Activated T-helper 2 cell treated with anti-CD3 and anti-CD28 coated beads, Interferon-gamma antibody, Interleukin-2, Interleukin-4, amounts not matched to agents 10 μg/mL and 5 μg/mL and 100 μg/mL, durations not matched to agents 14 hours and 24 hours and 36 hours (primary cell): ENCODE results near the gene KSR1. TPM values are rescaled to one million over a fixed set of nuclear protein-coding genes. Genes with fewer than 3 reads are reported as not detected.
"Not testable (repeated sequence)": the region's sequence is repeated elsewhere in the genome, so short reads cannot be mapped to it uniquely, and the experiment has no call there.

Experiments
- DNase-seq: peaks from one replicate; pipeline ENCODE4 v3.0.0; 2021; ENCODE audit warnings: low spot score
- H3K27ac Mint-ChIP-seq: one replicate; pipeline ENCODE4 v1.8.0; 2021; ENCODE audit warnings: mixed read lengths
- H3K27me3 Mint-ChIP-seq: one replicate; pipeline ENCODE4 v1.8.0; 2021; ENCODE audit warnings: low read depth, mixed read lengths
- H3K36me3 Mint-ChIP-seq: one replicate; pipeline ENCODE4 v1.8.0; 2021; ENCODE audit warnings: low read depth, mixed read lengths
- H3K4me1 Mint-ChIP-seq: one replicate; pipeline ENCODE4 v1.8.0; 2021; ENCODE audit warnings: low read depth, mixed read lengths
- H3K4me3 Mint-ChIP-seq: one replicate; pipeline ENCODE4 v1.8.0; 2021; ENCODE audit warnings: low read depth, mild to moderate bottlenecking, moderate library complexity, mixed read lengths
- H3K9me3 Mint-ChIP-seq: one replicate; pipeline ENCODE4 v1.8.0; 2021; ENCODE audit warnings: mixed read lengths
- intact Hi-C: fragments of 100-400 bp; cut with micrococcal nuclease; formaldehyde crosslinking; loops from one replicate; pipeline ENCODE4 v1.15.1; 2023
- total RNA-seq: library from RNA; stranded (reverse); gene quantifications from 2 replicates; pipeline ENCODE4 v1.2.3, GENCODE V29; 2022

Gene KSR1
- total RNA-seq, 1 donor from 2014 or later = 96.5 TPM

- H3K36me3 Mint-ChIP-seq = peaks cover 29% of the 10 kb centered on the region
Observed at GRCh38 chr17:27630607-27631410, 174.6 kb downstream of the KSR1 start, which contains the start of gene LGALS9. Gene LGALS9, plus strand, starts transcription at chr17:27631188. Its CDS starts 78 bp downstream, at chr17:27631266.

GRCh38 chr17:27631411-27631760, 175.1 kb downstream of the KSR1 start:
- no peaks in the 10 kb centered on the region for H3K9me3 Mint-ChIP-seq
- H3K36me3 Mint-ChIP-seq = peaks cover 25% of the 10 kb centered on the region
- peak overlapping the region; percentile 83 for H3K27ac Mint-ChIP-seq
- H3K27me3 Mint-ChIP-seq = no peaks in the 10 kb centered on the region
- H3K4me1 Mint-ChIP-seq = peaks cover 48% of the 10 kb centered on the region
- intact Hi-C loops = no loop called here
- H3K4me3 Mint-ChIP-seq = peak overlapping the region; percentile 91
- DNase-seq = no peak

More at GRCh38 chr17:27630607-27631410, 174.6 kb downstream of the KSR1 start, which contains the start of gene LGALS9:
- Mint-ChIP-seq H3K9me3 (no peaks in the 10 kb centered on the region), H3K27me3 (no peaks in the 10 kb centered on the region), H3K4me1 (peaks cover 48% of the 10 kb centered on the region), H3K4me3 (peak within 1 kb of the TSS; percentile 91), H3K27ac (peak within 1 kb of the TSS; percentile 83)
- intact Hi-C loops = no loop called here
- peak; percentile 25 for DNase-seq

- DNase-seq = no peak
- Mint-ChIP-seq H3K4me3 (peak overlapping the region; percentile 91), H3K27me3 (no peaks in the 10 kb centered on the region), H3K27ac (peak overlapping the region; percentile 83), H3K36me3 (peaks cover 19% of the 10 kb centered on the region), H3K4me1 (peaks cover 48% of the 10 kb centered on the region), H3K9me3 (no peaks in the 10 kb centered on the region)
- intact Hi-C loops = no loop called here
Observed at GRCh38 chr17:27631897-27632725, 175.9 kb downstream of the KSR1 start.

GRCh38 chr17:27632766-27633165, 176.5 kb downstream of the KSR1 start:
- Mint-ChIP-seq H3K36me3 (peaks cover 17% of the 10 kb centered on the region), H3K4me3 (peak overlapping the region; percentile 40), H3K4me1 (peaks cover 46% of the 10 kb centered on the region)
- H3K9me3 Mint-ChIP-seq, H3K27me3 Mint-ChIP-seq, DNase-seq, intact Hi-C loops, H3K27ac Mint-ChIP-seq: not testable (repeated sequence)

- peaks cover 39% of the 10 kb centered on the region for H3K4me1 Mint-ChIP-seq
- intact Hi-C loops = no loop called here
- no peaks in the 10 kb centered on the region for H3K27me3 Mint-ChIP-seq
- H3K27ac Mint-ChIP-seq = no peak overlapping the region
- H3K4me3 Mint-ChIP-seq = no peak overlapping the region
- no peak for DNase-seq
- H3K9me3 Mint-ChIP-seq = no peaks in the 10 kb centered on the region
- H3K36me3 Mint-ChIP-seq = peaks cover 17% of the 10 kb centered on the region
Observed at GRCh38 chr17:27633312-27634025, 177.2 kb downstream of the KSR1 start.

- peaks cover 19% of the 10 kb centered on the region for H3K36me3 Mint-ChIP-seq
- no peaks in the 10 kb centered on the region for H3K9me3 Mint-ChIP-seq
- no peak overlapping the region for H3K4me3 Mint-ChIP-seq
- DNase-seq = no peak
- H3K27ac Mint-ChIP-seq = no peak overlapping the region
- H3K27me3 Mint-ChIP-seq = no peaks in the 10 kb centered on the region
- H3K4me1 Mint-ChIP-seq = peaks cover 36% of the 10 kb centered on the region
- intact Hi-C loops = no loop called here
Observed at GRCh38 chr17:27634026-27634335, 177.7 kb downstream of the KSR1 start.

GRCh38 chr17:27634776-27635175, 178.5 kb downstream of the KSR1 start:
- no peak for DNase-seq
- Mint-ChIP-seq H3K27me3 (no peaks in the 10 kb centered on the region), H3K4me3 (no peak overlapping the region), H3K4me1 (peaks cover 32% of the 10 kb centered on the region), H3K36me3 (peaks cover 15% of the 10 kb centered on the region), H3K27ac (no peak overlapping the region), H3K9me3 (no peaks in the 10 kb centered on the region)
- intact Hi-C loops = no loop called here

GRCh38 chr17:27635275-27635823, 179.1 kb downstream of the KSR1 start:
- Mint-ChIP-seq H3K9me3 (no peaks in the 10 kb centered on the region), H3K36me3 (peaks cover 15% of the 10 kb centered on the region), H3K27me3 (no peaks in the 10 kb centered on the region), H3K27ac (peak overlapping the region; percentile 11), H3K4me3 (no peak overlapping the region), H3K4me1 (peaks cover 26% of the 10 kb centered on the region)
- intact Hi-C loops = no loop called here
- DNase-seq = no peak

GRCh38 chr17:27636005-27636520, 179.8 kb downstream of the KSR1 start:
- H3K4me3 Mint-ChIP-seq, DNase-seq, H3K9me3 Mint-ChIP-seq, H3K27me3 Mint-ChIP-seq, H3K27ac Mint-ChIP-seq, intact Hi-C loops: not testable (repeated sequence)
- H3K36me3 Mint-ChIP-seq = peaks cover 21% of the 10 kb centered on the region
- H3K4me1 Mint-ChIP-seq = peaks cover 22% of the 10 kb centered on the region

- DNase-seq, H3K27me3 Mint-ChIP-seq, H3K9me3 Mint-ChIP-seq, intact Hi-C loops, H3K27ac Mint-ChIP-seq, H3K4me3 Mint-ChIP-seq: not testable (repeated sequence)
- peaks cover 28% of the 10 kb centered on the region for H3K36me3 Mint-ChIP-seq
- H3K4me1 Mint-ChIP-seq = peaks cover 11% of the 10 kb centered on the region
Observed at GRCh38 chr17:27637818-27638217, 181.6 kb downstream of the KSR1 start.

- H3K36me3 Mint-ChIP-seq = peaks cover 28% of the 10 kb centered on the region
- DNase-seq, H3K27me3 Mint-ChIP-seq, H3K9me3 Mint-ChIP-seq, H3K4me3 Mint-ChIP-seq, H3K27ac Mint-ChIP-seq, intact Hi-C loops, H3K4me1 Mint-ChIP-seq: not testable (repeated sequence)
Observed at GRCh38 chr17:27638415-27638914, 182.2 kb downstream of the KSR1 start.

GRCh38 chr17:27640790-27641189, 184.5 kb downstream of the KSR1 start:
- peaks cover 20% of the 10 kb centered on the region for H3K36me3 Mint-ChIP-seq
- H3K4me1 Mint-ChIP-seq = no peaks in the 10 kb centered on the region
- DNase-seq = no peak
- no peak overlapping the region for H3K4me3 Mint-ChIP-seq
- no peak overlapping the region for H3K27ac Mint-ChIP-seq
- no peaks in the 10 kb centered on the region for H3K9me3 Mint-ChIP-seq
- intact Hi-C loops = loop anchor here (10.0 kb wide), 1 partner anchor 56 kb away; no protein-coding TSS in a partner anchor
- no peaks in the 10 kb centered on the region for H3K27me3 Mint-ChIP-seq
